Upper lobe of left lung (tissue), 6 donors: ENCODE data around the gene GPHB5. TPM values are rescaled to one million over a fixed set of nuclear protein-coding genes. Genes with fewer than 3 reads are reported as not detected.
"Not testable (repeated sequence)": the region's sequence is repeated elsewhere in the genome, so short reads cannot be mapped to it uniquely, and the experiment has no call there.

Experiments used
- ATAC-seq, 2 donors: fragments of 200-7000 bp; cut with Tn5 transposase; one replicate each; pipeline ENCODE4 v1.9.1; 2022; ENCODE audit warnings: mild to moderate bottlenecking in 2 of 2, moderate library complexity in 2 of 2; ENCODE audit not compliant: low FRiP score in 2 of 2
- DNase-seq, 2 donors: peaks; one replicate each; pipeline ENCODE4 v3.0.0-alpha.2; 2019 to 2020
- H3K27ac ChIP-seq, 4 donors: fragments of 200-600 bp; sonication (generic); one replicate each; pipeline ENCODE4 v1.5.1; 2016 to 2019
- H3K27me3 ChIP-seq, 4 donors: fragments of 200-600 bp; sonication (generic); one replicate each; pipeline ENCODE4 v1.5.1; 2017 to 2019
- H3K36me3 ChIP-seq, 4 donors: fragments of 200-600 bp; sonication (generic); one replicate each; pipeline ENCODE4 v1.5.1; 2016 to 2019
- H3K4me1 ChIP-seq, 4 donors: fragments of 200-600 bp; sonication (generic); one replicate each; pipeline ENCODE4 v1.5.1; 2018 to 2019
- H3K4me3 ChIP-seq, 4 donors: fragments of 200-600 bp; sonication (generic); one replicate each; pipeline ENCODE4 v1.5.1; 2017 to 2019; ENCODE audit warnings: mild to moderate bottlenecking in 2 of 4, moderate library complexity in 1 of 4
- H3K9me3 ChIP-seq, 4 donors: fragments of 200-600 bp; sonication (generic); one replicate each; pipeline ENCODE4 v1.5.1; 2018 to 2019
- EP300 ChIP-seq, 4 donors: sonication (generic); formaldehyde crosslinking; IDR thresholded peaks; one replicate each; pipeline ENCODE4 v1.5.1; 2017; ENCODE audit warnings: antibody characterized with exemption in 4 of 4, control low read depth in 2 of 4
- POLR2A ChIP-seq, 4 donors: fragments of 450-650 bp; IDR thresholded peaks; one replicate each; pipeline ENCODE4 v1.5.1; 2016 to 2017; ENCODE audit warnings: antibody characterized with exemption in 4 of 4, mild to moderate bottlenecking in 2 of 4
- POLR2AphosphoS5 ChIP-seq, 2 donors: sonication (generic); formaldehyde crosslinking; IDR thresholded peaks; one replicate each; pipeline ENCODE4 v1.5.1; 2017; ENCODE audit warnings: antibody characterized with exemption in 2 of 2
- WGBS, 2 donors: methylation state at CpG; one replicate each; pipeline ENCODE4 v1.1.5; 2017 to 2018; 5-methylcytosine and 5-hydroxymethylcytosine counted together
- total RNA-seq, 6 donors: library from RNA; depleted of rRNA in 4 of 6; stranded (reverse); fragments of >200 nt in 4 of 6; gene quantifications; one replicate each; pipeline versions ENCODE4 v1.1.0 to v1.2.1, GENCODE V29; 2016 to 2021
- TF ChIP-seq, protein P1 (sequence below), 6 experiments: fragments of 450-650 bp in 4 of 6; fragments of 200-600 bp in 2 of 6; sonication (generic) in 2 of 6; IDR thresholded peaks; one replicate each; pipeline ENCODE4 v1.5.1; 2016 to 2019; ENCODE audit warnings: antibody characterized with exemption in 6 of 6
- donor health status: DM: no; HTN: no; CAD: no; lungs with moderate emphysema.
- donor health status: DM: no; HTN: yes; CAD: no; lungs with severe emphysema.

GPHB5 gene
- total RNA-seq, 6 donors from 2014 or later, result not detected

DNA sequence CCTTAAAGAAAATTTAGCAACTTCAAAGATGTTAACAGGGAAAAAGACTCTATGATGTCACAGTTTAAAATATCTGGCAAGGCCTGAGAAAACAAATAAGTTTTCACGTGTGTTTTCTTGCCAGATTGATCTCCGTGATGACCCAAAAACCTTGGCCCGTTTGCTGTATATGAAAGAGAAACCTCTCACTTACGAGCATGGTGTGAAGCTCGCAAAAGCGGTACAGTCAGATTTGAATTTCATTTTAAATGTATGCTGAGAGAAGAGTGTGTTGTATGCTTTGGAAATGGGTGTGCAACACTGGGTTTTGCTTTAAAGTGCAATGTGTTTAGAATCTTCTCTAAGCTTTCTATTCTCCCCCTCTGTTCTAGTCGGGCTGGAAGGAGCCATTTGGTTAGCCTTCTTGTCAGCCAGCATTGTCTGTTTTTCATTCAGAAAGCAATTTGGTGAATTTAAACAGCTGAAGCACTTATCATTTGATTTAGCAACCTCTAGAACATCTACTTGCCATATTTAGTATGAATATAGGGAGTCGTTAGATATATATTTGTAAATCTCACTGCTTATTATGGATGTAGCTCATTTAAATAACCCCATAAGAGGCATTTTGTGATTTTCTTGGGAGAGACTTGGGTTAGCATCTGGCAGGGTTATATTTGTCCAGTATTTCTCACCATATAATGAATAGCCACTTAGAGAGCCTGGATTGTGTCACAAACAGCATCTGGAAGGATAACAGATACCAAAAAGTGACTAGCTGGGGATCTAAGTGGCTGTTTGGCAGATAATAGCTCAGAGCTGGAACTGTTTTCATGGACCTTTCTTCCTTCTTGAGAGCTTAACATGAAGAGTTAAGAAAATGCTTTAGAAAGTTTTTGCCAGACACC, 35.5 kb downstream of the GPHB5 start:
- ATAC-seq (no peak), DNase-seq (no peak)
- Histone ChIP-seq H3K4me3 (no peak overlapping the region), H3K27ac (peak overlapping the region in 1 of 4 donors; percentile 5), H3K9me3 (no peaks in the 10 kb centered on the region), H3K27me3 (no peaks in the 10 kb centered on the region), H3K36me3 (peaks cover 0 to 13% (median 0%) of the 10 kb centered on the region in 4 donors), H3K4me1 (no peaks in the 10 kb centered on the region)
- 68 to 79% methylated on average over 8 of the region's 8 CpGs for WGBS, 2 donors
- TF ChIP-seq POLR2A (IDR thresholded peaks at IDR 0.05) (no peak), EP300 (IDR thresholded peaks at IDR 0.05) (no peak), POLR2AphosphoS5 (IDR thresholded peaks at IDR 0.05) (no peak)
- TF ChIP-seq, protein P1, sequence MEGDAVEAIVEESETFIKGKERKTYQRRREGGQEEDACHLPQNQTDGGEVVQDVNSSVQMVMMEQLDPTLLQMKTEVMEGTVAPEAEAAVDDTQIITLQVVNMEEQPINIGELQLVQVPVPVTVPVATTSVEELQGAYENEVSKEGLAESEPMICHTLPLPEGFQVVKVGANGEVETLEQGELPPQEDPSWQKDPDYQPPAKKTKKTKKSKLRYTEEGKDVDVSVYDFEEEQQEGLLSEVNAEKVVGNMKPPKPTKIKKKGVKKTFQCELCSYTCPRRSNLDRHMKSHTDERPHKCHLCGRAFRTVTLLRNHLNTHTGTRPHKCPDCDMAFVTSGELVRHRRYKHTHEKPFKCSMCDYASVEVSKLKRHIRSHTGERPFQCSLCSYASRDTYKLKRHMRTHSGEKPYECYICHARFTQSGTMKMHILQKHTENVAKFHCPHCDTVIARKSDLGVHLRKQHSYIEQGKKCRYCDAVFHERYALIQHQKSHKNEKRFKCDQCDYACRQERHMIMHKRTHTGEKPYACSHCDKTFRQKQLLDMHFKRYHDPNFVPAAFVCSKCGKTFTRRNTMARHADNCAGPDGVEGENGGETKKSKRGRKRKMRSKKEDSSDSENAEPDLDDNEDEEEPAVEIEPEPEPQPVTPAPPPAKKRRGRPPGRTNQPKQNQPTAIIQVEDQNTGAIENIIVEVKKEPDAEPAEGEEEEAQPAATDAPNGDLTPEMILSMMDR (IDR thresholded peaks at IDR 0.05), result no peak

DNA sequence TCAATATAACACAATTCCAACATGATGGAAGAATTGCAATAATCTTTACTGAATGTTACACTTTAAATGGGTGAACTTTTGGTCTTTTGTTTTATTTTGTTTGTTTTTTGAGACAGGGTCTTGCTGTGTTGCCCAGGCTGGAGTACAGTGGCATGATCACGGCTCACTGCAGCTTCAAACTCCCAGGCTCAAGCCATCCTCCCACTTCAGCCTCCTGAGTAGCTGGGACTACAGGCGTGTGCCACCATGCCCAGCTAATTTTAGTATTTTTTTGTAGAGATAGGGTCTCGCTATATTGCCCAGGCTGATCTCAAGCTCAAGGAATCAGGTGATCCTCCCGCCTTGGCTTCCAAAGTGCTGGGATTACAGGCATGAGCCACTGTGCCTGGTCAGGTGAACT, 38.8 kb downstream of the GPHB5 start:
- WGBS, 2 donors, result 88 to 99% methylated on average over 4 of the region's 4 CpGs

DNA sequence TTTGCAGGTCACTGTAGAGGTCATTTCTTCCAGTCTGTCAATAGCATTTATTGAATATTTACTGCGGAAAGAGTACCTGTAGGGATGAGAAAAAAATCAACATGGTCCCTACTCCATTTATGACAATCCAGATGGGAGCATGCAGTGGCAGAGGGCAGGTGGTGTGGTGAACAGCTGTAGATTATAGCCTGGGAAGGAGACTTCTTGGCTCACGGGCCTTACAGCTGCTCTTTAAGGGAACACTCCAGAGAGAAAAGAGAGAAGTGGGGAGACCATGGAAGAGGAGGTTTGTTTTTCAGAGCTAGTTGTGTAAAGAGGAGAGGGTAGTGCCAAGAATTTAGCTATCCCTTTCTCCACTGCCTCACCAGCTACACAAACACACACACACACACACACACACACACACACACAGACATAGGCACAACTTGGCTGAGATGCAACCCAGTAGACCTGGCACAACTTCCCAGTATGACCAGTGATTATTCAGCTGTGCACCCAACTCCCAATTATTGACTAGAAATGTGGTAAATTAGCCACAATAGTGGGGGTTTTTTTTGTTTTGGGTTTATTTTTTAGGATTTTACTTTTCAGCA, 41.0 kb downstream of the GPHB5 start:
- no peak overlapping the region for H3K4me3 ChIP-seq
- peaks cover 3 to 10% (median 4%) of the 10 kb centered on the region in 4 donors for H3K4me1 ChIP-seq
- no peak overlapping the region for H3K27ac ChIP-seq
- DNase-seq, result no peak
- H3K9me3 ChIP-seq, result no peaks in the 10 kb centered on the region
- H3K27me3 ChIP-seq, result no peaks in the 10 kb centered on the region
- WGBS, 2 donors, result 42 to 84% methylated on average over 2 of the region's 2 CpGs
- TF ChIP-seq, protein P1 (IDR thresholded peaks at IDR 0.05), result no peak
- TF ChIP-seq EP300 (IDR thresholded peaks at IDR 0.05) (no peak), POLR2AphosphoS5 (IDR thresholded peaks at IDR 0.05) (no peak), POLR2A (IDR thresholded peaks at IDR 0.05) (no peak)
- no peaks in the 10 kb centered on the region for H3K36me3 ChIP-seq
- ATAC-seq, result no peak

More for the DNA sequence above, 38.8 kb downstream of the GPHB5 start:
- DNase-seq, H3K27me3 ChIP-seq, H3K27ac ChIP-seq, H3K9me3 ChIP-seq, H3K4me1 ChIP-seq, H3K36me3 ChIP-seq, H3K4me3 ChIP-seq, ATAC-seq: not testable (repeated sequence)

DNA sequence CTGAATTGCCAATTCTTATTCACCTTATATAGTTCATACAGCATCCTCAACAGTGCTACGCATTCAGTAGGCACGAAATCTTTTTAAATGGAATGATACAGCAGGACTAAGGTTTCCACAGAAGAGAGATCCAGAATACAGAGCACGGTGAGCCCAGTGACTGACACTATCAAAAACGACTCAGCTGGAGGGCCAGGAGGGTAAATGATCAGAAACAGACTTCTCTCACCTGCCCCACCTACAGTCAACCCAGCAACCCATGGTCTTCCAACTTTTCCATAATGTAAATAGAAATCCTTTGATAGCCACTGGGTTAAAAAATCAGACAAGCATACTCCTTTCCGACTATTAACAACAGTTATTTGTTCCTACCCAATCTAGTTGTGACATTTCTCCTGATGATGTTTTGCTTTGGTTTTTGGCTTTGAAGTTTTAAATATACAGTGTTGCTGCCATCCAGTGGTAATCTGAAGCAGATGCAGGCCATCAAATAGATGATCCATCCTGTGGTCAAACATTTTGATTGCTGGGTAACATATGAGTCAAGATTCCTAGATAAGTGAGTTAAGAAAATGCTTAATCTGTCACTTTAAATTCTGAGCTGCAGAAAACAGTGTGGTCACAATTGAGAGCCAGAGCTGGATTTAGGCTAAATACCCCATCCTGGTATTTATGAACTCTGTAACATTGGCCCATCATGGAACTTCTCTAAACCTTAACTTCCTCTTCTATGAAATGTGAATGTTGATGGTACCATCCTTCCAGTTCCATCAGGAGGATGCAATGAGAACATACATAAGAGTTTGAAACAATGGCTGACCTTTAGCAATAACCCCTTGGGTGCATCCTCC, 42.0 kb downstream of the GPHB5 start:
- Histone ChIP-seq H3K27me3 (no peaks in the 10 kb centered on the region), H3K4me3 (no peak overlapping the region), H3K27ac (no peak overlapping the region), H3K36me3 (no peaks in the 10 kb centered on the region), H3K4me1 (peaks cover 3 to 10% (median 4%) of the 10 kb centered on the region in 4 donors), H3K9me3 (no peaks in the 10 kb centered on the region)
- 39 to 49% methylated on average over 5 of the region's 5 CpGs for WGBS, 2 donors
- ATAC-seq (peak in 1 of 2 donors; percentile 70), DNase-seq (no peak)
- TF ChIP-seq, protein P1 (IDR thresholded peaks at IDR 0.05), result peak; percentile 55 to 84 (median 73)
- TF ChIP-seq POLR2A (IDR thresholded peaks at IDR 0.05) (no peak), POLR2AphosphoS5 (IDR thresholded peaks at IDR 0.05) (no peak)

DNA sequence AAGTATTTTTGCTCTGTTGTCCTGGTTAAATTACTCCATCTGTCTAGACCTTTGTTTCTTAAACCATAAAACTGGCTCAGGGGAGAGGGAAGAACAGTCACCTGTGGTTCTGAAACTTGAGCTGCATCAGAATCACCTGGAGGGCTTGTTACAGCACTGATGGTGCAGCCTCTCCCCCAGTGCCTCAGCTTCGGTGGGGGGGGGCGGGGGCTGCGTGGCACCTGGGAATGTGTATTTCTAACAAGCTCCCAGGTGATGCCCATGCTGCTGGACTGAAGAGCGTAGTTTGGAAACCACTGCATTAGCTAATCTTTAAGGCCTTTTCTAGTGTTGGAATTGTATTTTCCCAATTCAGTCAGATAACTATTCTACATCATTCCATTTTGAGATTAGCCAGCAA, 42.7 kb downstream of the GPHB5 start:
- H3K4me1 ChIP-seq, result peaks cover 3 to 10% (median 4%) of the 10 kb centered on the region in 4 donors
- no peaks in the 10 kb centered on the region for H3K27me3 ChIP-seq
- peak in 1 of 2 donors; percentile 52 for DNase-seq
- WGBS, 2 donors, result 80 to 95% methylated on average over 4 of the region's 4 CpGs
- no peak for TF ChIP-seq POLR2AphosphoS5 (IDR thresholded peaks at IDR 0.05)
- TF ChIP-seq POLR2A (IDR thresholded peaks at IDR 0.05), result no peak
- no peak for TF ChIP-seq EP300 (IDR thresholded peaks at IDR 0.05)
- TF ChIP-seq, protein P1 (IDR thresholded peaks at IDR 0.05), result no peak
- no peak overlapping the region for H3K27ac ChIP-seq
- H3K9me3 ChIP-seq, result no peaks in the 10 kb centered on the region
- H3K36me3 ChIP-seq, result no peaks in the 10 kb centered on the region
- no peak overlapping the region for H3K4me3 ChIP-seq
- no peak for ATAC-seq
